Ovary (tissue), 3 donors: ENCODE results near the gene CNBD2.

Experiments
- POLR2A ChIP-seq: fragments of 450-650 bp; IDR thresholded peaks from one replicate; pipeline ENCODE4 v1.6.1; 2017; ENCODE audit warnings: antibody characterized with exemption, mild to moderate bottlenecking, moderate library complexity
- TF ChIP-seq, protein P1 (sequence below), 3 donors: fragments of 450-650 bp in 2 of 3; fragments of 200-600 bp in 1 of 3; IDR thresholded peaks; one replicate each; pipeline versions ENCODE4 v1.5.1 to v1.8.0; 2016 to 2022; ENCODE audit warnings: antibody characterized with exemption in 3 of 3, mild to moderate bottlenecking in 1 of 3
- donor health status: DM: no; HTN: no; CAD: no.

DNA sequence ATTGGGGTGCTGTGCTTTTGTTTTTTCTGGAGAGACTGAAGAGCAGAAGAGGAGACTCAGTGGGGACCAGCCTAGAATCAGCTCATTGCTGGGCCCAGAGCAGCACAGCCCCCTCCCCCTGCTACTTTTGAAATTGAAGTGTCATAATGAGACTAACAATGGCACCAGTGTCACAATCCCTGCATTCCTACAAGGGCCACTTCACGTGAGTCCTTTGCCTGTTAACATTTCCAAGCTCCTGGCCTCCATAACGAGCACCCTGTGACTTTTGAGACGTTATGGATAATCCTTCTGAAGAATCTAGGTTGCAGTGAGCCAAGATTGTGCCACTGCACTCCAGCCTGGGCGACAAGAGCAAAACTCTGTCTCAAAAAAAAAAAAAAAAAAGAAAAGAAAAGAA is 41.7 kb downstream of the CNBD2 start:
- TF ChIP-seq, protein P1, sequence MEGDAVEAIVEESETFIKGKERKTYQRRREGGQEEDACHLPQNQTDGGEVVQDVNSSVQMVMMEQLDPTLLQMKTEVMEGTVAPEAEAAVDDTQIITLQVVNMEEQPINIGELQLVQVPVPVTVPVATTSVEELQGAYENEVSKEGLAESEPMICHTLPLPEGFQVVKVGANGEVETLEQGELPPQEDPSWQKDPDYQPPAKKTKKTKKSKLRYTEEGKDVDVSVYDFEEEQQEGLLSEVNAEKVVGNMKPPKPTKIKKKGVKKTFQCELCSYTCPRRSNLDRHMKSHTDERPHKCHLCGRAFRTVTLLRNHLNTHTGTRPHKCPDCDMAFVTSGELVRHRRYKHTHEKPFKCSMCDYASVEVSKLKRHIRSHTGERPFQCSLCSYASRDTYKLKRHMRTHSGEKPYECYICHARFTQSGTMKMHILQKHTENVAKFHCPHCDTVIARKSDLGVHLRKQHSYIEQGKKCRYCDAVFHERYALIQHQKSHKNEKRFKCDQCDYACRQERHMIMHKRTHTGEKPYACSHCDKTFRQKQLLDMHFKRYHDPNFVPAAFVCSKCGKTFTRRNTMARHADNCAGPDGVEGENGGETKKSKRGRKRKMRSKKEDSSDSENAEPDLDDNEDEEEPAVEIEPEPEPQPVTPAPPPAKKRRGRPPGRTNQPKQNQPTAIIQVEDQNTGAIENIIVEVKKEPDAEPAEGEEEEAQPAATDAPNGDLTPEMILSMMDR (IDR thresholded peaks at IDR 0.05): no peak
- TF ChIP-seq POLR2A: no peak
